ENCODE data around the gene HNRNPH3.

The HNRNPH3 gene

GRCh38 chr10:68327889-68328786 is 3.7 kb upstream of the HNRNPH3 start (continued):
- TF ChIP-seq IKZF3 (tag by site-specific recombination; IDR thresholded peaks at IDR 0.05) (peak; percentile 67; the same call in 1 of the 2 replicates), ZBTB20 (tag by site-specific recombination; IDR thresholded peaks at IDR 0.05) (no peak), ZNF514 (tag by site-specific recombination; IDR thresholded peaks at IDR 0.05) (no peak), ZNF558 (tag by site-specific recombination; IDR thresholded peaks at IDR 0.05) (peak; percentile 84), ZNF600 (tag by site-specific recombination; IDR thresholded peaks at IDR 0.05) (no peak; the same call in 1 of the 2 replicates), GLIS2 (tag by site-specific recombination; IDR thresholded peaks at IDR 0.05) (no peak), ZNF501 (tag by site-specific recombination; IDR thresholded peaks at IDR 0.05) (peak; percentile 39), ZNF629 (tag by site-specific recombination; IDR thresholded peaks at IDR 0.05) (peak; percentile 65), KLF10 (tag by site-specific recombination; IDR thresholded peaks at IDR 0.05) (no peak), ZNF335 (tag by site-specific recombination; conservative IDR thresholded peaks at IDR 0.05) (peak; percentile 53; the same call in 1 of the 2 replicates), OVOL3 (tag by site-specific recombination; IDR thresholded peaks at IDR 0.05) (no peak), ZNF184 (tag by site-specific recombination; IDR thresholded peaks at IDR 0.05) (no peak), ZNF274 (IDR thresholded peaks at IDR 0.05; ENCODE audit: low read length) (no peak), ZNF274 (tag by site-specific recombination; IDR thresholded peaks at IDR 0.05; ENCODE audit: borderline replicate concordance) (no peak), ZNF155 (tag by site-specific recombination; IDR thresholded peaks at IDR 0.05) (no peak), GFI1B (tag by site-specific recombination; IDR thresholded peaks at IDR 0.05) (no peak), ZNF398 (tag by site-specific recombination; IDR thresholded peaks at IDR 0.05) (peak; percentile 32; the same call in 1 of the 2 replicates), ZBTB49 (tag by site-specific recombination; IDR thresholded peaks at IDR 0.05; ENCODE audit: low read depth) (no peak), ZNF518A (tag by site-specific recombination; conservative IDR thresholded peaks at IDR 0.05; ENCODE audit: low read depth) (peak; percentile 26; the same call in 1 of the 2 replicates), ZNF341 (tag by site-specific recombination; IDR thresholded peaks at IDR 0.05; ENCODE audit: low read depth) (peak; percentile 36; the same call in 1 of the 2 replicates), ZNF473 (tag by site-specific recombination; IDR thresholded peaks at IDR 0.05) (no peak), PRDM6 (tag by site-specific recombination; IDR thresholded peaks at IDR 0.05) (peak; percentile 98), ZNF146 (tag by site-specific recombination; IDR thresholded peaks at IDR 0.05) (no peak), ZNF521 (tag by site-specific recombination; IDR thresholded peaks at IDR 0.05) (no peak), AEBP2 (tag by site-specific recombination; IDR thresholded peaks at IDR 0.05; ENCODE audit: borderline replicate concordance) (no peak)

Measured in HEK293 (cell line).